ENCODE measurements around the gene C5AR1. TPM values are rescaled to one million over a fixed set of nuclear protein-coding genes. Genes with fewer than 3 reads are reported as not detected.
A peak's percentile ranks its signal among the peaks of the same experiment; 100 is the strongest.

Gene C5AR1
- total and polyA plus RNA-seq, 9 of the 15 experiments (the other 6 are each of a cell fraction or from before 2014, with no cell fraction given): 0.06 to 1.6 (median 0.28) TPM; not detected in 3

DNA sequence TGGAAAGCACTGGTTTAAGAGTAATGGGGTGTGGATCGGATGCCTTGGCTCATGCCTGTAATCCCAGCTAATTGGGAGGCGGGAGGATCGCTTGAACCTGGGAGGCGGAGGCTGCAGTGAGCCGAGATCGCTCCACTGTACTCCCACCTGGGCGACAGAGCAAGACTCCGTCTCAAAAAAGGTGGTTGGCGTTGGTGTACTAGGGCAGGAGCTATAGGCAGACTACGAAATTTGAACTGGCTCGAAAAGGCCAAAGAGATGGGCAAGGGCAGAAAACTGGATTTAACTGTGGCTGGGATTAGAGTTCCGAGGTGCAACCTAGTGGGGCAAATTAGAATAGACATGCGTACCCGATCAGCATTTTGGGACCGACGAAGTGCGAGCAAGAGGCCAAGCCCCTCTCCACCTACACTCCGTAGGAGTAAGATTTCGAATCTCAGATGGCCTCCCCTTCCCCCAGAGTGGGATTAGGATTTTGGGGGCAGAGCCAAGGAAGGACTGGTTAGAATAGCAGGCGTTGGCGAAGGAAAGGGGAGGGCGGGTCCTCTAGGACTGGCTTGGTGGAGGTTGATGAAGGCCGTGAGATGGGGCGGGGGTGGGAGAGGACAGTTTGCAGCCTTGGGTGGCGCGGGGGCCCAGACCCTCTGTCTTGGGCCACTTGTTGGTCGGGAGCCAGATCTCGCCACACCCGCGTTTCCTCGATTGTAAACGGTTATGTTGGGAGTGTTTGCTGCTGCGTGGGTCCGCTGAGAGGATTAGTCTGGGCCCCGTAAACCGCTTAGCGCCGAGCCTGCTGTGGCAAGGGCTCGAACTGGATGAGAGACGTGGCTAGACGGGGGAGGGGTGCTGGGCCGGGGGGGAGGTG, 37.0 kb upstream of the C5AR1 start (continued):
- TF ChIP-seq, protein P1, sequence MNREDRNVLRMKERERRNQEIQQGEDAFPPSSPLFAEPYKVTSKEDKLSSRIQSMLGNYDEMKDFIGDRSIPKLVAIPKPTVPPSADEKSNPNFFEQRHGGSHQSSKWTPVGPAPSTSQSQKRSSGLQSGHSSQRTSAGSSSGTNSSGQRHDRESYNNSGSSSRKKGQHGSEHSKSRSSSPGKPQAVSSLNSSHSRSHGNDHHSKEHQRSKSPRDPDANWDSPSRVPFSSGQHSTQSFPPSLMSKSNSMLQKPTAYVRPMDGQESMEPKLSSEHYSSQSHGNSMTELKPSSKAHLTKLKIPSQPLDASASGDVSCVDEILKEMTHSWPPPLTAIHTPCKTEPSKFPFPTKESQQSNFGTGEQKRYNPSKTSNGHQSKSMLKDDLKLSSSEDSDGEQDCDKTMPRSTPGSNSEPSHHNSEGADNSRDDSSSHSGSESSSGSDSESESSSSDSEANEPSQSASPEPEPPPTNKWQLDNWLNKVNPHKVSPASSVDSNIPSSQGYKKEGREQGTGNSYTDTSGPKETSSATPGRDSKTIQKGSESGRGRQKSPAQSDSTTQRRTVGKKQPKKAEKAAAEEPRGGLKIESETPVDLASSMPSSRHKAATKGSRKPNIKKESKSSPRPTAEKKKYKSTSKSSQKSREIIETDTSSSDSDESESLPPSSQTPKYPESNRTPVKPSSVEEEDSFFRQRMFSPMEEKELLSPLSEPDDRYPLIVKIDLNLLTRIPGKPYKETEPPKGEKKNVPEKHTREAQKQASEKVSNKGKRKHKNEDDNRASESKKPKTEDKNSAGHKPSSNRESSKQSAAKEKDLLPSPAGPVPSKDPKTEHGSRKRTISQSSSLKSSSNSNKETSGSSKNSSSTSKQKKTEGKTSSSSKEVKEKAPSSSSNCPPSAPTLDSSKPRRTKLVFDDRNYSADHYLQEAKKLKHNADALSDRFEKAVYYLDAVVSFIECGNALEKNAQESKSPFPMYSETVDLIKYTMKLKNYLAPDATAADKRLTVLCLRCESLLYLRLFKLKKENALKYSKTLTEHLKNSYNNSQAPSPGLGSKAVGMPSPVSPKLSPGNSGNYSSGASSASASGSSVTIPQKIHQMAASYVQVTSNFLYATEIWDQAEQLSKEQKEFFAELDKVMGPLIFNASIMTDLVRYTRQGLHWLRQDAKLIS (CRISPR knock-in tag; IDR thresholded peaks at IDR 0.05): no peak; the same call in 1 of the 2 replicates
- TF ChIP-seq JUNB (CRISPR knock-in tag; conservative IDR thresholded peaks at IDR 0.05) (no peak), RFX1 (IDR thresholded peaks at IDR 0.05) (no peak), ZNF589 (CRISPR knock-in tag; IDR thresholded peaks at IDR 0.05; ENCODE audit: low read depth) (0 out of 2 replicates have a peak, but pooled peaks have one; percentile 0), ZSCAN29 (IDR thresholded peaks at IDR 0.05) (no peak), FOXJ2 (tag; IDR thresholded peaks at IDR 0.05) (0 out of 2 replicates have a peak, but pooled peaks have one; percentile 5)
- TF ChIP-seq, protein P2, sequence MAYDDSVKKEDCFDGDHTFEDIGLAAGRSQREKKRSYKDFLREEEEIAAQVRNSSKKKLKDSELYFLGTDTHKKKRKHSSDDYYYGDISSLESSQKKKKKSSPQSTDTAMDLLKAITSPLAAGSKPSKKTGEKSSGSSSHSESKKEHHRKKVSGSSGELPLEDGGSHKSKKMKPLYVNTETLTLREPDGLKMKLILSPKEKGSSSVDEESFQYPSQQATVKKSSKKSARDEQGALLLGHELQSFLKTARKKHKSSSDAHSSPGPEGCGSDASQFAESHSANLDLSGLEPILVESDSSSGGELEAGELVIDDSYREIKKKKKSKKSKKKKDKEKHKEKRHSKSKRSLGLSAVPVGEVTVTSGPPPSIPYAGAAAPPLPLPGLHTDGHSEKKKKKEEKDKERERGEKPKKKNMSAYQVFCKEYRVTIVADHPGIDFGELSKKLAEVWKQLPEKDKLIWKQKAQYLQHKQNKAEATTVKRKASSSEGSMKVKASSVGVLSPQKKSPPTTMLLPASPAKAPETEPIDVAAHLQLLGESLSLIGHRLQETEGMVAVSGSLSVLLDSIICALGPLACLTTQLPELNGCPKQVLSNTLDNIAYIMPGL (CRISPR knock-in tag; IDR thresholded peaks at IDR 0.05): no peak

Measured in K562 (cell line).